HG02840 (cell line): ENCODE results near the gene CAPN1.

Source experiments
- ATAC-seq: cut with Tn5 transposase; IDR thresholded peaks from one replicate; pipeline ENCODE4 v1.9.1; 2021; ENCODE audit warnings: mild to moderate bottlenecking, moderate library complexity, moderate number of reproducible peaks; ENCODE audit not compliant: unreplicated experiment, low FRiP score

The CAPN1 gene

DNA sequence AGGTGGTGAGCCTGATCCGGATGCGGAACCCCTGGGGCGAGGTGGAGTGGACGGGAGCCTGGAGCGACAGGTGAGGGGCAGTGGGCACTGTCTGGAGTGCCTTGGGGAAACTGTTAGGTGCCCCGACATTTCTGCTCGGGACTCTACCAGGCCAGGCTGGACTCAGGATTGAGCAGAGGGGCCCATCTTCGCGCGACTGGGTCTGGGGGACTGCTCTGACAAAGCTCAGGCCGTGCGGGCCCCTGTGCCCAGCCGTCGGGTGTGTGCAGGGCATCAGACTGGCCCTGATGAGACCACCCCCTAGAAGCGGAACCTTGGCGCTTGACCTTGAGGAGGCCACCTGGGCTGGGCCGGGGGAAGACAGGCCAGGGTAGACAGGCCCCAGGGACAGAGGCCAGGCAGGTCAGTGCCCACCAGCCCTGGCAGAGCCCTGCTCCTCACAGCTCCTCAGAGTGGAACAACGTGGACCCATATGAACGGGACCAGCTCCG lies 6.3 kb downstream of the CAPN1 start:
- no peak for ATAC-seq

DNA sequence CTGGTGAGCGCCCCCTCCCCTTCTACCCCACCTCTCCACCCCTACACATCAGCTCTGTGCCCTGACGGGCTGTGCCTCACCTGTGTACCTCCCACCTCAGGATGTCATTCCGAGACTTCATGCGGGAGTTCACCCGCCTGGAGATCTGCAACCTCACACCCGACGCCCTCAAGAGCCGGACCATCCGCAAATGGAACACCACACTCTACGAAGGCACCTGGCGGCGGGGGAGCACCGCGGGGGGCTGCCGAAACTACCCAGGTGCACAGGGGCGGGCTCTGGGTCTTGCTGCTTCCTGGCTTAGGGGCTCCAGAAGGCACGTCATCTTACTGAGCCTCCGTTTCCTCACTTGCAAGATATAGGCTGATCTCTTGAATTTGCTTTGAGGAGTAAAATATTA lies 6.8 kb downstream of the CAPN1 start:
- no peak for ATAC-seq

DNA sequence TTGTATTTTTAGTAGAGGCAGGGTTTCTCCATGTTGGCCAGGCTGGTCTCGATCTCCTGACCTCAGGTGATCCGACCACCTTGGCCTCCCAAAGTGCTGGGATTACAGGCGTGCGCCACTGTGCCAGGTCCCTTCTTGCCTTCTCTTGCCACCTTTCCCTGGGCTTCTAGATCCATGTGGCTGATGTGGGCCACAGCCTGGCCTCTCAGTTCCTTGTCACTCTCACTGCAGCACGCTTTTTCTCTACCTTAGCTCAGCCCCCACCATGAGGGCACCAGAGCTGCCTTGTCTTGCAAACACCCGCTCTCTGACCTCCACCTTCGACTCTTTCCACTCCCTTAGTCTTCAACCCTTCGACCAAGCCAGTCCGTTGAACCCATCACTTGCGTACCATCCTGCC lies 7.5 kb downstream of the CAPN1 start:
- ATAC-seq = no peak

DNA sequence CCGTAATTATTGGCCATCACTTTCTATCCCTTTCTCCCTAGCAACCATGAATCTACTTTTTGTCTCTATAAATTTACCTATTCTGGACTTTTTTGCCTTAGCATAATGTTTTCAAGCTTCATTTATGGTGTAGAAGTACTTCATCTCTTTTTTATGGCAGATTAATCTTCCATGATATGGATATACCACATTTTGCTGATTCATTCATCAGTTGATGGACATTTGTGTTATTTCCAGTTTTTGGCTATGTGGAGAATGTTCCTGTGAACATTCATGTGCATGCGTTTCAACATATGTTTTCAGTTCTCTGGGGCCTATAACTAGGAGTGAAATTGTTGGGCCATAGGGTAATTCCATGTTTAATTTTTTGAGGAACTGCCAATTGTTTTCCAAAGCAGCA lies 12.8 kb downstream of the CAPN1 start:
- no peak for ATAC-seq

DNA sequence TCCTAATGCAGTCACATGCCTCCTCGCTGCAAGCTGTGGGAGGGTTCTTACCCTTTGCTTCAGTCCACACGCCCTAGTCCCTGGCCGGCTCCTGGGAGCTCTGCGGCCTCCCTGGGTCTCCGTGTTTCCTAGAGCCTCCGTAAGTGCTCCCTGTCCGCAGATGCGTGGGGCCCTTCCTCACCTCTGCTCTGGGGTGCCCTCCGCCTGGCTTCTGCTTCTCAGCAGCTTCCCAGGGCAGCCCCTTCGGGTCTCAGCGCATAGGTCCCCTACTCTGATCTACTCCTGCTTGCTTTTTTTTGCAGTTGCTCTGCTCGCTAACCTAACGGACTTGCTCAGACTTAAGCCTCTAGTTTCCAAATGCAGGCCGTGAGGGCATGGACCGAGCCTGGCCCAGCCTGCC lies 22.4 kb downstream of the CAPN1 start:
- no peak for ATAC-seq

DNA sequence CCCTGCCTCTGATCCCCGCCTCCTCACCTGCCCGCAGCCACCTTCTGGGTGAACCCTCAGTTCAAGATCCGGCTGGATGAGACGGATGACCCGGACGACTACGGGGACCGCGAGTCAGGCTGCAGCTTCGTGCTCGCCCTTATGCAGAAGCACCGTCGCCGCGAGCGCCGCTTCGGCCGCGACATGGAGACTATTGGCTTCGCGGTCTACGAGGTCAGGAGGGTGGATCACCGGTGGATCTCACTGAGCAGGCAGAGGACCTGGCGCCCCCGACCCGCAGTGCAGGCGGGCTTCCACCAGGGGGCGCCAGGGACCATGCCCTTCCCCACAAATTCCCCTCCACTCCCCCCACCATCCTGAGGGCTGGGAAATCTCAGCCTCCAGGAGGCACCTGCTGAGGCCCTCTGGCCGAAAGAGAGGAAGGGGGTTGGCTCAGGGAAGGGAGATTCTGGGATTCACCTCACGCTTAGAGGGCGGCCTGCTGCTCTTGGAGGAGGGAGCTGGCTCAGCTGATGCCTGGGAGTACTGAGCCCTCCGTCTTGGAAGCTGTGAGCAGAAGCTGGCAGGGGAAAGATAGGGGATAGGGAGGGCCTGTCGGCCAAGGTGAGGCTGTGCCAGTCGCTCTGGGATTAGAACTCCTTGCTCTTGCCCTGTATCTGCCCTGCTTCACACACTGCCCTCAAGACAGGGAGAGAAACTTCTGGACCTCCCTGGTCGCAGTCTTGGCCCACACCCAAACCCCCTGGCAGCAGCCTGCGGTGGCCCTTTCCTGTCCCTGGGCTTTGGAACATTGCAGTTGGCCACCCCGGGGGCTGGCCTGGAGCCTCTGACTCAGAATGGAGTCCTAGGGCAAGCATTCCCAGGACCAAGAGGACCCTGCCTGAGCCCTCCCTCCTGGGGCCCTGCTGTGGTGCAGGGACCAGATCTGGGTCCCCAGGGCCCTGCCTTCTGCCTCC lies 23.2 kb downstream of the CAPN1 start:
- no peak for ATAC-seq

DNA sequence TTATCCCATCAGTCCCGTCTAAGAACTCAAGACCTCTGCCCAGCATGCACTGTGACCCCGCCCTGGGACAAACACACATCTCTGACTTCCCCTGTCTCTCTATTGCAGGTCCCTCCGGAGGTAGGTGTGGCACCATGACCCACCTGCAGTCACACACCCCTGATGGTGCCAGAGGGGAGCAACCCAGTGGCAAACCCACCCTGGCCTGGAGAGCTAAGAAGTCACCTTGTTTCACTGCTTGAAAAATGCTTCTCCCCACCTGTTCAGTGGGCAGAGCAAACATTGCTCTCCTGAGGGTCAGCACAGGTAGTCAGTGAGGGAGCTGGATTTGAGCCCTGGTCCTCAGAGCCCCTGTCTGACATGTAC lies 23.9 kb downstream of the CAPN1 start:
- ATAC-seq = no peak

DNA sequence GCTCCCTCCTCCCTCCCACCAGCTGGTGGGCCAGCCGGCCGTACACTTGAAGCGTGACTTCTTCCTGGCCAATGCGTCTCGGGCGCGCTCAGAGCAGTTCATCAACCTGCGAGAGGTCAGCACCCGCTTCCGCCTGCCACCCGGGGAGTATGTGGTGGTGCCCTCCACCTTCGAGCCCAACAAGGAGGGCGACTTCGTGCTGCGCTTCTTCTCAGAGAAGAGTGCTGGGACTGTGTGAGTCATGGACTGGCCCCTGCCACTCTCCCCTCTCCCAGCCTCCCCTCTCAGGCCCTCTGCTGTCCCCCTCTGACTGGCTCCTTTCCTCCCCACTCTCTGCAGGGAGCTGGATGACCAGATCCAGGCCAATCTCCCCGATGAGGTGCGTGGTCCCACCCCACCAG lies 24.7 kb downstream of the CAPN1 start:
- ATAC-seq = no peak

DNA sequence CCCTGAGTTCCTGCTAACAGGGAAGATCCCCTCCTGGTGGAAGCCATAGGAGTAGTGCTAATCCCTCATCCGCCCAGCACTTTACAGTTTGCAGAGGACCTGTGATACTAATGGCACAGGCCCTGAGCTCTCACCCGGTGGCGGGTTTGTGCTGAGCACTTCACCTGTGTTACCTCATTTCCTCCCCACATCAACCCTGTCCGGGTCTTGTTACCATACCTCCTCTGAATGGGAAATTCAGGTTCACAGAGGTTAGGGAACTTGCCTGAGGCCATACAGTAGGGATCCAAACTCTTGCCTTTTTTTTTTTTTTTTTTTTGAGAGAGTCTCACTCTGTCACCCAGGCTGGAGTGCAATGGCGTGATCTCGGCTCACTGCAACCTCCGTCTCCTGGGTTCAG lies 25.2 kb downstream of the CAPN1 start:
- ATAC-seq = no peak

DNA sequence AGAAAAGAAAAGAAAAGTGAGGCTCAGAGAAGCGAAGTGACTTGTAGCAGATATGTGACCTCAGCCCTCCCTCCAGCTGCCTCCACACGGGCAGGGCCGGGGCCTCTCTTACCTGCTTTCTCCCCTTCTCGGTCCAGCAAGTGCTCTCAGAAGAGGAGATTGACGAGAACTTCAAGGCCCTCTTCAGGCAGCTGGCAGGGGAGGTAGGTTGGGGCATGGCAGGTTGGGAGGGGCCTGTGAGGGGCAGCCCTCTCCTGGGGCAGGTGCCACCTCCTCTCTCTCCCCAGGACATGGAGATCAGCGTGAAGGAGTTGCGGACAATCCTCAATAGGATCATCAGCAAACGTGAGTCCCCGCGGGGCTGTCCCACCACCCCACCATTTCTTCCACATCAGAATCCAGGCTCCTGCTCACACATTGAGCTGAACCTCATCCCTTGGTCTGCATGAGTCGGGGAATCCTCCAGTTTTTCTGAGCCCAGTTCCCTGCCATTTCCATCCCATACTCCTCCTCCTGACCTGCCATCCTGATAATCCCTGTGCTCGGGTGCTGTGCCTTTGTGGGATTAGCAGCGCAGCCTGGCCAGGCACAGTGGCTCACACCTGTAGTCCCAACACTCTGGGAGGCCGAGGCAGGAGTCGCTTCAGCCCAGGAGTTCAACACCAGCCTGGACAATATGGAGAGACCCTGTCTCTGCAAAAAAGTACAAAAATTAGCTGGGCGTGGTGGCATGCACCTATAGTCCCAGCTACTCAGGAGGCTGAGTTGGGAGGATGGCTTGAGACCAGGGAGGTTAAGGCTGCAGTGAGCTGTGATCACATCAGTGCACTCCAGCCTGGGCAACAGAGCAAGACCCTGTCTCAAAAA lies 26.4 kb downstream of the CAPN1 start:
- no peak for ATAC-seq

DNA sequence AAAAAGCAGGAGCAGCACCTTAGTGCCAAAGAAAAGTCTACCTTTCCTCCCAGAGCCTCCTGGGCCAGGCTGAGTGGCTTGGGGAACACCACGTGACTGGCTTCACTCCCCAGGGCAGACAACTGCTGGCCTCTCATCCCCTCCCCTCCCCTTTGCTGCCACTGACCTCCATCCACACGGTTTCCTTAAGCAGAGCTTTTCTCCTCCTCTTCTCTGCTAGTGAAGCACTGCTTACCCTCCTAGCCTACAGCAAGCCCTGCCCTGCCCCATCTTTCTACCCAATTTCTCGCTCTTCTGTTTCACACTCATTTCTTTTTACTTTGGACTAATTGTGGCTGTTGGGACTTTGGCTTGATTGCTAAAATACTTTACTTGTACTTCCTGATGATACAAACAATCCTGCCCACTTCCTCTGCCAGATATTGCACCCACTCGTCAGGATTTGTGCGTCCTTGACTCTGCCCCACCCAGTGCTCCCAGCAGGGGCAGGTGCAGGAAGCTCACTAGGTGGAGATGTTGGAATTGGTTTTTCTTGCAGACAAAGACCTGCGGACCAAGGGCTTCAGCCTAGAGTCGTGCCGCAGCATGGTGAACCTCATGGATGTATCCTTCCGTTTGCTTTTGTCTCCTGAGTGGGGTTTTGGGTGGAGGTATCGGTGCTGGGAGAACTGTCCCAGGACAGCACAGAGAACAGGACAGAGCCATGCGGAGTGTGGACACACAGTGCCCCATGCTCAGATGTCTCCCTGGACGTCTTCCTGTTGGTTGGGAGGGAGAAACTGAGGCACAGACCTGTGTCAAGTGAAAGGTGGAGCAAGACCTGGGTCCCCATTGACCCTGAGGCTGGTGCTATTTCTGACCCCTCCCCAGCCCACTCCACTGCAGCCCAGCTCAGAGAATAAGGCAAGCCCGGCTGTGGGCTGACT lies 27.3 kb downstream of the CAPN1 start:
- ATAC-seq = no peak

DNA sequence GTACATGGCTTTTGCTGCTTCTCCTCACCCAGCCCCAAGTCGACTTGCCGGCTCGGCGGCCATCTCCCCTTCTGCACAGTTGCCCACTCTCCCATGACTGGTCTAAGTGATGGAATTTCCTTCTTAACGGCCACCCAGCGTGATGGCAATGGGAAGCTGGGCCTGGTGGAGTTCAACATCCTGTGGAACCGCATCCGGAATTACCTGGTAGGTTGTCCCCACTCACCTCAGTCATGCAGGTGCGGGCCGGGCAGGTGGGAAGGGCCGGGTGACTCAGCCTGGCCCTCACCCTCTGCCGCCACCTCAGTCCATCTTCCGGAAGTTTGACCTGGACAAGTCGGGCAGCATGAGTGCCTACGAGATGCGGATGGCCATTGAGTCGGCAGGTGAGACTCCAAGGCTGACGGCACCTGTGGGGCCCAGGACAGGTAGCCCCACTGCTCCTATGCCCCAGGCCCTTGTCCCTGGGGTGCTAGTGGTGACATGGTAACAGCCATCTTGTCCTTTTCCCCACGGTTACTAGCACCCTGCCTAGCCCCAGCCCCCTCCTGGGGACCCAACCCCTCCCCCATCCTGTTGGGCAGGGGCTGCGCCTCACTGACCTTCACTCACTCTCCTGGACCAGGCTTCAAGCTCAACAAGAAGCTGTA lies 28.1 kb downstream of the CAPN1 start:
- ATAC-seq = no peak

DNA sequence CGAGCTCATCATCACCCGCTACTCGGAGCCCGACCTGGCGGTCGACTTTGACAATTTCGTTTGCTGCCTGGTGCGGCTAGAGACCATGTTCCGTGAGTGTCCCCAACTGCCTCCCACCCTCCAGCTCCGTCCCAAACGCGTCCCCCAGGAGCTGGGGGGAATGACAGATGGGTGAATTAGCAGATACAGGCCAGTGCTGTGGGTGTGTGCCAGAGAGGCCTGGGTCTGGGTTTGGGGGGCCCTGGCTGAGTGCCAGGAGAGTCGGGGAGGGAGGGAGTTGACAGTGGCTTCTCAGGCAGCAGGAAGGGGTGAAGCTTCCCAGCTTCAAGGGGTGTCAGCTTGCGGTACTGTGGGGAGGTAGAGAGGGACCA lies 28.6 kb downstream of the CAPN1 start:
- no peak for ATAC-seq

DNA sequence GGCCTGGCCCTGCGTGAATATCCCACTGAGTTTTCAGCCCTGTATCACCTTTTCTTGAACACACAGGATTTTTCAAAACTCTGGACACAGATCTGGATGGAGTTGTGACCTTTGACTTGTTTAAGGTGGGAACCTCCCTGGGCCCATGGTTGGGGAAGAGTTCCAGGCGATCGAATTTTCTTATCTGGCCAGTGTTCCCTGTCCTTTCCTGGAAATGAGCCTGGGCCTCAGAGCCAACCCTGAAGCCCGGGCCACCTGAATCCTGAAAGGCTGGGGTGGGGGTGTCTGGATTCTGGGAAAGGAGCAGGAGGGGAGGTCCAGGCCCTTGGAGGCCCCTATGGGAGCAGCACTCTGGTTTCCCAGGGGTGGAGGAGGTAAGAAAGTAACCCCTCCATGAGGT lies 29.0 kb downstream of the CAPN1 start:
- no peak for ATAC-seq

DNA sequence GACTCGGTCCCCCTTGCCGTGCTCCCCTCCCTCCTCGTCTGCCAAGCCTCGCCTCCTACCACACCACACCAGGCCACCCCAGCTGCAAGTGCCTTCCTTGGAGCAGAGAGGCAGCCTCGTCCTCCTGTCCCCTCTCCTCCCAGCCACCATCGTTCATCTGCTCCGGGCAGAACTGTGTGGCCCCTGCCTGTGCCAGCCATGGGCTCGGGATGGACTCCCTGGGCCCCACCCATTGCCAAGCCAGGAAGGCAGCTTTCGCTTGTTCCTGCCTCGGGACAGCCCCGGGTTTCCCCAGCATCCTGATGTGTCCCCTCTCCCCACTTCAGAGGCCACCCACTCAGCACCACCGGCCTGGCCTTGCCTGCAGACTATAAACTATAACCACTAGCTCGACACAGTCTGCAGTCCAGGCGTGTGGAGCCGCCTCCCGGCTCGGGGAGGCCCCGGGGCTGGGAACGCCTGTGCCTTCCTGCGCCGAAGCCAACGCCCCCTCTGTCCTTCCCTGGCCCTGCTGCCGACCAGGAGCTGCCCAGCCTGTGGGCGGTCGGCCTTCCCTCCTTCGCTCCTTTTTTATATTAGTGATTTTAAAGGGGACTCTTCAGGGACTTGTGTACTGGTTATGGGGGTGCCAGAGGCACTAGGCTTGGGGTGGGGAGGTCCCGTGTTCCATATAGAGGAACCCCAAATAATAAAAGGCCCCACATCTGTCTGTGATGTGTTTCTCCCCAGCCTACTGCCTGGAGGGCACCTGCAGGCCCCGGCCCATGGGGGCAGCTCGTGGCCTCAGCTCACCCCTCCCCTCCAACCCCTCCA lies 29.8 kb downstream of the CAPN1 start:
- no peak for ATAC-seq

DNA sequence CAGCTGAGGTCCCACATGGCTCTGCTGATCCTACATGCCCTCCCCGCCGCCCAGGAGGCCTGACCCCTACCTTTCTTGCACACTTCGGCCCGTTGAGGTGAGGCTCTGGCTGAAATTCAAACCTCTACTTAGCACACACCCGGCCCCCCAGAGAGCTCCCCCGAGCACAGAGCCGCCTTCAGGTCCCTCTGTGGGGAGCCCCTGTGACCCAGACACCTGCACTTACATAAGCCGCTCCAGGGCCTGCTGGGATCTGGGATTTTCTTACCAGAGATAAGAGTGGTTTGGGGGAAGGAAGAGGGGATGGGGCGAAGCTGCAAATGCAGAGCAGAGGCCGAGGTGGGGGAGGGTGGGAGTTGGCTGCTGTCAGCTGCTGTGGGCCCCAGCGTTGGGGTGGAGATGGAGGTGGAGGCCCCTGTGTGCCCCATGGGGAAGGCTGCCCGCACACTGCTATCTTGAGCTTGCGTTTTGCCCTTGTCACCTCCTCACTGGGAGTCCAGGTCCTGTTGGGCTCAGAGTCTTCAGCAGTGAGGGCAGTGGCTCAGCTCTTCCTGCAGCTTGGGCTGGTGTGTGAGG lies 30.6 kb downstream of the CAPN1 start:
- no peak for ATAC-seq

DNA sequence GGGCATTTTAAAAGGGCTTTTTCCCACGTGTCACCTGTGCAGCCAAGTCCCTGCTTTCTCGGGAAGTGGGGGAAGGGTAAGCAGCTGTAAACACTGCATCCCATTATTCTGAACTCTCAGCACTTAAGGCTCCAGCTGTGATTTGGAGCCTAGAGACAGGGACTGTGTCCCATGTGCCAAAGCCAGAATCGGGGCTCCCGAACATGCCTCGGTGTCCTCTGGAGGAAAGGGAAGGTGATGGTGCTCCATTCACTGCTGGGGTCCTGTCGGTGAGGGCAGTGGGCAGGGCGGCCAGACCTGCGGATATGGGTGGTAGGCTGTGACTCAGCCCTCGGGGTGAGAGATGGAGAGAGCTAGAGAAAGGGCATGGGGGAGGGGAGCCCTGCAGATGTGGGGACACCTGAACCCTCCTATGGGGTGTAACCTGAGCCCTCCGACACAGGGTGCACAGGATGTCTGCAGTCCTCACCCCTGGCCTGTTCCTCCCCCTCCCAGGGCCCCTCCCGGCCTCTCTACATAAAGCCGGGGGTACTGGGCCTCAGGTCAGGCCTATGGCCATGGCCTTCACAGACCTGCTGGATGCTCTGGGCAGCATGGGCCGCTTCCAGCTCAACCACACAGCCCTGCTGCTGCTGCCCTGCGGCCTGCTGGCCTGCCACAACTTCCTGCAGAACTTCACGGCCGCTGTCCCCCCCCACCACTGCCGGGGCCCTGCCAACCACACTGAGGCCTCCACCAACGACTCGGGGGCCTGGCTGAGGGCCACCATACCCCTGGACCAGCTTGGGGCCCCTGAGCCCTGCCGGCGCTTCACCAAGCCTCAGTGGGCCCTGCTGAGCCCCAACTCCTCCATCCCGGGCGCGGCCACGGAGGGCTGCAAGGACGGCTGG lies 31.8 kb downstream of the CAPN1 start:
- no peak for ATAC-seq
